ENCODE results near the gene KRT80. TPM values are rescaled to one million over a fixed set of nuclear protein-coding genes. Genes with fewer than 3 reads are reported as not detected.

KRT80 gene
- total RNA-seq, 1 experiment from 2014 or later, result 8.8 TPM

DNA sequence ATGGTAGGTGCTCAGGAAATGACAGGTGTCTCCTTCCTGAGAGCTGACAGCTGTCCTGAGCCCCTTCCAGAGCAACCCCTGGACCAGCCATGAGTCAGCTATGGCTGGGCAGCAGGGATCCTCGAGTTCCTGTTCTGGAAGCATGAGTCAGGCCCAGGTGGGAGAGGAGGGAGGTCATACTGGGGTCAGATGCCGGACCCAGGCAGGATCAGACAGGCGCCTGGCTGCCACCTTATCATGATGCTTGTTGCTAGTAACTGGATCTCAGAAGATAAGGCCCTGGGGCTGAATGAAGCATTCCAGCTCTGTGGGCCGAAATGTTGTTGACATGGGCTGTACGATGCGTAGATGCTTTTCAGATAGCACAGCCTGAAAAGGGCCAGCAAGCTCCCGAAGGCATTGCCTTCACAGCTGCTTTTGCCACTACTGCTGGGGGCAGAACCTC lies 23.8 kb upstream of the KRT80 start:
- Histone ChIP-seq H3K9me3 (ENCODE audit: control insufficient read depth in 1 of 2, insufficient read depth in 1 of 2, low read depth in 1 of 2, low read length in 2 of 2) (no peaks in the 10 kb centered on the region), H3K27me3 (ENCODE audit: insufficient read depth, low read length) (no peaks in the 10 kb centered on the region), H3K4me3 (replicated peaks in 1 of 2; ENCODE audit: low read depth in 1 of 2, low read length in 2 of 2) (no peak overlapping the region), H2AFZ (ENCODE audit: low read depth, low read length, poor library complexity, severe bottlenecking) (no peak overlapping the region), H3K27ac (ENCODE audit: low read depth, low read length) (peak overlapping the region; percentile 52), H3K9ac (ENCODE audit: low read length) (peak overlapping the region; percentile 47), H3K4me2 (ENCODE audit: low read length) (peak overlapping the region; percentile 69), H3K9me2 (ENCODE audit: insufficient read depth) (no peaks in the 10 kb centered on the region), H3K36me3 (ENCODE audit: control insufficient read depth in 1 of 2, insufficient read depth in 2 of 2, low read length in 2 of 2) (no peaks in the 10 kb centered on the region), H3K4me1 (ENCODE audit: control insufficient read depth in 1 of 2, insufficient read depth in 2 of 2, low read length in 2 of 2) (peaks cover 51 to 82% of the 10 kb centered on the region in 2 experiments), H3K79me2 (ENCODE audit: insufficient read depth, low read length) (no peaks in the 10 kb centered on the region), H4K20me1 (ENCODE audit: insufficient read depth) (no peaks in the 10 kb centered on the region)
- TF ChIP-seq POLR2AphosphoS5 (IDR thresholded peaks at IDR 0.05; ENCODE audit: low read depth, low read length) (peak; percentile 47; the same call in 1 of the 2 replicates), ZNF274 (IDR thresholded peaks at IDR 0.05; ENCODE audit: low read depth, low read length) (no peak), YY1 (IDR thresholded peaks at IDR 0.05; ENCODE audit: extremely low read depth, insufficient replicate concordance, low read depth, low read length) (peak; percentile 11), TCF7L2 (IDR thresholded peaks at IDR 0.05; ENCODE audit: borderline replicate concordance, extremely low read depth, insufficient read depth, insufficient read length) (peak; percentile 34)
- TF ChIP-seq, protein P1, sequence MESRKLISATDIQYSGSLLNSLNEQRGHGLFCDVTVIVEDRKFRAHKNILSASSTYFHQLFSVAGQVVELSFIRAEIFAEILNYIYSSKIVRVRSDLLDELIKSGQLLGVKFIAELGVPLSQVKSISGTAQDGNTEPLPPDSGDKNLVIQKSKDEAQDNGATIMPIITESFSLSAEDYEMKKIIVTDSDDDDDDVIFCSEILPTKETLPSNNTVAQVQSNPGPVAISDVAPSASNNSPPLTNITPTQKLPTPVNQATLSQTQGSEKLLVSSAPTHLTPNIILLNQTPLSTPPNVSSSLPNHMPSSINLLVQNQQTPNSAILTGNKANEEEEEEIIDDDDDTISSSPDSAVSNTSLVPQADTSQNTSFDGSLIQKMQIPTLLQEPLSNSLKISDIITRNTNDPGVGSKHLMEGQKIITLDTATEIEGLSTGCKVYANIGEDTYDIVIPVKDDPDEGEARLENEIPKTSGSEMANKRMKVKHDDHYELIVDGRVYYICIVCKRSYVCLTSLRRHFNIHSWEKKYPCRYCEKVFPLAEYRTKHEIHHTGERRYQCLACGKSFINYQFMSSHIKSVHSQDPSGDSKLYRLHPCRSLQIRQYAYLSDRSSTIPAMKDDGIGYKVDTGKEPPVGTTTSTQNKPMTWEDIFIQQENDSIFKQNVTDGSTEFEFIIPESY (IDR thresholded peaks at IDR 0.05; ENCODE audit: extremely low read depth, insufficient replicate concordance, low read length), result no peak
- RAD21 ChIA-PET (ENCODE audit: low non-redundant PET in 1 of 2, low total read pairs in 2 of 2, uncharacterized antibody in 2 of 2, unreplicated experiment in 2 of 2), result interaction anchor here (1.1 to 1.7 kb wide), 3 partner anchors 67 to 112 kb away, joined by 4 to 5 read pairs (median 4); no protein-coding TSS in a partner anchor
- no TSS peak for BruUV-seq (replicated peaks)
- DNase-seq (ENCODE audit: low read depth, low spot score) (peak; percentile 64), ATAC-seq (peak; percentile 65)
- intact Hi-C loops (cut with micrococcal nuclease), result loop anchor here (2.0 kb wide), 2 partner anchors 65 to 111 kb away; no protein-coding TSS in a partner anchor
- POLR2A ChIA-PET, result interaction anchor here (0.6 to 1.9 kb wide), 6 partner anchors 8 to 965 kb away, joined by 3 to 9 read pairs (median 4); partner anchors contain the start of genes CSAD, KRT80 and ZNF740
- CTCF ChIA-PET, result interaction anchor here (0.6 to 3.8 kb wide), 9 partner anchors 28 to 181 kb away, joined by 3 to 24 read pairs (median 3); no protein-coding TSS in a partner anchor
